Esophagus squamous epithelium (tissue), 4 donors: ENCODE results near the gene FNIP2.
A peak's percentile ranks its signal among the peaks of the same experiment; 100 is the strongest.

Source experiments
- CTCF ChIP-seq, 6 experiments: fragments of 450-650 bp in 4 of 6; fragments of 200-600 bp in 2 of 6; sonication (generic) in 2 of 6; IDR thresholded peaks; one replicate each; pipeline ENCODE4 v1.5.1; 2016 to 2019; ENCODE audit warnings: antibody characterized with exemption in 6 of 6, mild to moderate bottlenecking in 4 of 6, moderate library complexity in 4 of 6
- POLR2A ChIP-seq, 4 donors: fragments of 450-650 bp; IDR thresholded peaks; one replicate each; pipeline ENCODE4 v1.6.1; 2017; ENCODE audit warnings: antibody characterized with exemption in 4 of 4, mild to moderate bottlenecking in 4 of 4, moderate library complexity in 3 of 4

GRCh38 chr4:158722917-158723793, 45.7 kb upstream of the FNIP2 start, which contains the start of gene PPID:
- TF ChIP-seq CTCF (IDR thresholded peaks at IDR 0.05) (peak in 2 of 6 experiments; percentile 5 to 7), POLR2A (IDR thresholded peaks at IDR 0.05) (peak in 2 of 4 donors; percentile 45 to 68)
